ENCODE measurements around the gene PFAS.

PFAS gene

DNA sequence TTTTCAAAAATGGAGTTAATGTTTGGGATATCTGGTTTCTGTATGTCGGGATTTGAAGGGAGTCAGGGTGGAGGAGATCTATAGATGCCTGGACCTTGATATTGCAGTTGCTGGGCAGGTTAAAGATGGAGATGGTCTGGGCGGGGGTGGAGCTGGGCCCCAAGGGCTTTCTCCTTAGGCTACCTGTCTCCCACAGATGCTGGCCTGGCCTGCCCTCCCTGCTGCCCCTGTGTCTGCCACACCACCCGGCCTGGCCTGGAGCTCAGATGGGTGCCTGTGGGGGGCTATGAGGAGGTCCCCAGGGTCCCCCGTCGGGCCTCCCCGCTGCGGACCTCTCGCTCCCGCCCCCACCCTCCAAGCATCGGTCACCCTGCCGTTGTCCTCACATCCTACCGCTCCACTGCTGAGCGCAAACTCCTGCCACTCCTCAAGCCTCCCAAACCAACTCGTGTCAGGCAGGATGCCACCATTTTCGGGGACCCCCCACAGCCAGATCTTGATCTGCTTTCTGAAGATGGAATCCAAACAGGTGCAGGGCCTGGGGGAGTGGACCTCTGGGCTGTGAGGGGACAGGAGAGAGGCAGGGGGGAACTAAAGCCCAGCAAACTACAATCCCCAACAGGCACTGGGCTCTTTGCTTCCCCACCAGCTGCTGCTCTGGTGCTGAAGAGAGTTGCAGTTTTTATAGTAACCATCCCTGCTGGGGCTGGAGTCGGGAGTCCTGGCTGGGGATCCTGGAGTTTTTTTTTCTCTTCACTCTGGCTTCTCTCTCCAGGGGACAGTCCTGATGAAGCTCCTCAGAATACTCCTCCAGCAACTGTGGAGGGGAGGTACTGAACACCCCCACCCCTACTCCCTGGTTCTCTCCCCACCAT lies 63.9 kb downstream of the PFAS start:
- no peak for DNase-seq

DNA sequence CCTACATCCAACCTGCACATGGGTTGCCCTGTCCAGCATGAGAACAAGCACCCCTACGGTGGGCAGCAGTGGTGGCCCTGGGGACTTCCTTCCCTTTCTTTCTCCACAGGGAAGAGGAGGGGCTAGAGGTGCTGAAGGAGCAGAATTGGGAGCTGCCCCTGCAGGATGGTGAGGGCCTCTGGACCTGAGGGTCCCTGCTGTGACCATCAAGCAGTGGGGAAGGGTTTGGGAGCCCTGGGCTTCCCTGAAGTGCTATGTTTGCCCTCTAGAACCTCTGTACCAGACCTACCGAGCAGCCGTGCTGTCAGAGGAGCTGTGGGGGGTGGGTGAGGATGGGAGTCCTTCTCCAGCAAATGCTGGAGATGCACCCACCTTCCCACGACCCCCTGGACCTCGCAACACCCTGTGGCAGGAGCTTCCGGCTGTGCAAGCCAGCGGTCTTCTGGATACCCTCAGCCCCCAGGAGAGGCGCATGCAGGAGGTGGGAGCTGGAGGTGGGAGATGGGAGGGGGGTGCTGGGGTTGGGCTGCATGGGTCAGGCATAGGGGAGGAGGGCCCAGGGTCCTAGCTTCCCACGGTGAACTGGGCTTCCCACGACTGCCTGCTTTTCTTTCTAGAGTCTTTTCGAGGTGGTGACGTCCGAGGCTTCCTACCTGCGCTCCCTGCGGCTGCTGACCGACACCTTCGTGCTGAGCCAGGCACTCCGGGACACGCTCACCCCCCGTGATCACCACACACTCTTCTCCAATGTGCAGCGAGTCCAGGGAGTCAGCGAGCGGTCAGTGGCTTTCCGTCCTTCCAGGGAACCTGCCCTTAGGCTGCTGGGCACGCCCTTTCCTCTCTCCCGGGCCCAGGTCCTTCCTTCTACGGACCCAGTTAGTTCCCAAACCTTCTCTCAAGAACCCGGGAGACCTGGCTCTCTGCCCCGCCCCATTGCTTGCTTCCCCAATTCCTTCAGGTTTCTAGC lies 66.0 kb downstream of the PFAS start:
- no peak for DNase-seq

DNA sequence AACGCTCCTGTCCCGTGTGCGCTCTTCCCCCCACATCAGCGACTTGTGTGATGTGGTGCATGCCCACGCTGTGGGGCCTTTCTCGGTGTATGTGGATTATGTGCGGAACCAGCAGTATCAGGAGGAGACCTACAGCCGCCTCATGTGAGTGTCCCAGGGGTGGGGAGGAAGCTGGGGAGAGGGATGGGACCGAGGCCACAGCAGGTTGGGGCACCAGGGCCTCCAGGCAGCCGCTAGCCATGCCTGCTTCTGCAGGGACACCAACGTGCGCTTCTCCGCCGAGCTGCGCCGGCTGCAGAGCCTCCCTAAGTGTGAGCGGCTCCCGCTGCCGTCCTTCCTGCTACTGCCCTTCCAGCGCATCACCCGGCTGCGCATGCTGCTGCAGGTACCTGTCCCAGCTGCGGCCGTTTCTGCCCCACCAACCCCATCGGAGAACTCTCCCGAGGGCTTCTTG lies 66.7 kb downstream of the PFAS start:
- no peak for DNase-seq

DNA sequence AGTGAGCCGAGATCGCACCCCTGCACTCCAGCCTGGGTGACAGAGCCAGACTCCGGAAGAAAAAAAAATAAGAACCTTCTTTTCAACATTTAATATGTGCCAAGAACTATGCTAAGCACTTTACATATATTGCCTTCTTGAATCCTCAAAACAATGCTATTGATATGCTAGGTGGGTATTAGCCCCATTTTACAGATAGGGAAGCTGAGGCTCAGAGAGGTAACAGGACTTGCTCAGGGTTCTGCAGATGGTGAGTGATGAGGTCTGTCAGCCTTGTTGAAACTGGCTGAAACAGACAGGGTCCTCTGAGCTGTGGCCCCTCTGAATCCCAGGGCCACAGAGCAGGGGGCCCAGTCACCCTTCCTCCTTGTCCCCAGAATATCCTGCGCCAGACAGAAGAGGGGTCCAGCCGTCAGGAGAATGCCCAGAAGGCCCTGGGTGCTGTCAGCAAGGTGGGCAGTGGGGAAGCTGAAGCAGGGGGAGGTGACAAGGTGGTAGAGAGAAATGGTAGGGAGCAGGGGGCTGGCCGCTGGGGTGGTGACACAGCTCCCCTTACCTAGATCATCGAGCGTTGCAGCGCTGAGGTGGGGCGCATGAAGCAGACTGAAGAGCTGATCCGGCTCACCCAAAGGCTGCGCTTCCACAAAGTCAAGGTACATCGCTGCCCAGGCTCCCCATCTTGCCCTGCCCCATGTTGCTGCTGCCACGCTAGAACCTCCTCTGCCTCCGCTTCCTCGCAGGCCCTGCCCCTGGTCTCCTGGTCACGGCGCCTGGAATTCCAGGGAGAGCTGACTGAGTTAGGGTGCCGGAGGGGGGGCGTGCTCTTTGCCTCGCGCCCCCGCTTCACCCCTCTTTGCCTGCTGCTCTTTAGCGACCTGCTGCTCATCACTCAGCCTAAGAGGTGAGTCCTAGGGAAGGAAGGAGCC lies 69.2 kb downstream of the PFAS start:
- DNase-seq: no peak

Data from NCI-H1105 (cell line).